Loucy (cell line): Measurements from ENCODE around the gene DNAH5.

ENCODE experiments used
- H2AFZ ChIP-seq: fragments of 200-600 bp; sonication (generic); 2 replicates; pipeline ENCODE4 v1.6.0; 2016; ENCODE audit warnings: antibody characterized with exemption, mild to moderate bottlenecking, low read length, moderate library complexity
- H3F3A ChIP-seq: fragments of 200-600 bp; 2 replicates; pipeline ENCODE4 v1.6.0; 2016; ENCODE audit warnings: antibody characterized with exemption, low read depth, mild to moderate bottlenecking
- H3K27me3 ChIP-seq: fragments of 200-600 bp; sonication (generic); 2 replicates; pipeline ENCODE4 v1.6.1; 2014; ENCODE audit warnings: low read length, mild to moderate bottlenecking; ENCODE audit not compliant: insufficient read depth, poor library complexity, severe bottlenecking
- H3K36me3 ChIP-seq: fragments of 200-600 bp; sonication (generic); 2 replicates; pipeline ENCODE4 v1.6.1; 2016; ENCODE audit warnings: low read length; ENCODE audit not compliant: insufficient read depth
- H3K4me1 ChIP-seq: fragments of 200-600 bp; sonication (generic); 2 replicates; pipeline ENCODE4 v1.5.1; 2014; ENCODE audit warnings: low read length, mild to moderate bottlenecking; ENCODE audit not compliant: insufficient read depth, poor library complexity, severe bottlenecking
- H3K4me2 ChIP-seq: fragments of 200-600 bp; sonication (generic); 2 replicates; pipeline ENCODE4 v1.6.0; 2014; ENCODE audit warnings: antibody characterized with exemption, low read length, low read depth, mild to moderate bottlenecking; ENCODE audit not compliant: poor library complexity, severe bottlenecking
- H3K4me3 ChIP-seq: fragments of 200-600 bp; sonication (generic); 2 replicates; pipeline ENCODE4 v1.5.1; 2014; ENCODE audit warnings: low read length, mild to moderate bottlenecking, mixed read lengths; ENCODE audit not compliant: poor library complexity, severe bottlenecking
- H3K79me2 ChIP-seq: fragments of 200-600 bp; sonication (generic); 2 replicates; pipeline ENCODE4 v1.6.1; 2014; ENCODE audit warnings: low read length; ENCODE audit not compliant: insufficient read depth
- H3K9ac ChIP-seq: fragments of 200-600 bp; sonication (generic); 2 replicates; pipeline ENCODE4 v1.6.0; 2014; ENCODE audit warnings: mild to moderate bottlenecking, low read depth, low read length, moderate library complexity; ENCODE audit not compliant: poor library complexity, severe bottlenecking
- H3K9me2 ChIP-seq: fragments of 200-600 bp; sonication (generic); replicated peaks from 2 replicates; pipeline ENCODE4 v1.6.1; 2016; ENCODE audit warnings: low read depth, low read length, mixed read lengths
- H3K9me3 ChIP-seq: fragments of 200-600 bp; sonication (generic); 2 replicates; pipeline ENCODE4 v1.6.1; 2014; ENCODE audit warnings: mild to moderate bottlenecking, antibody characterized with exemption, low read length, low read depth; ENCODE audit not compliant: insufficient read depth
- H4K20me1 ChIP-seq: fragments of 200-600 bp; sonication (generic); 2 replicates; pipeline ENCODE4 v1.6.0; 2014; ENCODE audit warnings: antibody characterized with exemption, low read length, mild to moderate bottlenecking; ENCODE audit not compliant: insufficient read depth, poor library complexity, severe bottlenecking
- CTCF ChIP-seq: fragments of 200-600 bp; sonication (generic); conservative IDR thresholded peaks from 2 replicates; pipeline ENCODE4 v1.5.1; 2014; ENCODE audit warnings: mild to moderate bottlenecking, antibody characterized with exemption, low read length
- EZH2phosphoT487 ChIP-seq: fragments of 200-600 bp; IDR thresholded peaks from 2 replicates; pipeline ENCODE4 v1.6.1; 2018; ENCODE audit warnings: antibody characterized with exemption, mild to moderate bottlenecking, moderate library complexity, borderline replicate concordance

The DNAH5 gene

GRCh38 chr5:13830536-13830935 lies 114.0 kb downstream of the DNAH5 start:
- Histone ChIP-seq H3K4me1 (no peaks in the 10 kb centered on the region), H3K79me2 (no peaks in the 10 kb centered on the region), H3K36me3 (no peaks in the 10 kb centered on the region), H2AFZ (no peak overlapping the region), H3K4me3 (no peak overlapping the region), H3K9me2 (no peaks in the 10 kb centered on the region), H3K9me3 (no peaks in the 10 kb centered on the region), H3K4me2 (no peak overlapping the region), H3K9ac (no peak overlapping the region), H3K27me3 (no peaks in the 10 kb centered on the region), H3F3A (no peaks in the 10 kb centered on the region), H4K20me1 (no peaks in the 10 kb centered on the region)
- TF ChIP-seq EZH2phosphoT487 (no peak), CTCF (no peak)

- no peak overlapping the region for H2AFZ ChIP-seq
- no peak overlapping the region for H3K4me2 ChIP-seq
- H3K27me3 ChIP-seq: no peaks in the 10 kb centered on the region
- no peaks in the 10 kb centered on the region for H3F3A ChIP-seq
- H3K36me3 ChIP-seq: no peaks in the 10 kb centered on the region
- H3K9me2 ChIP-seq: no peaks in the 10 kb centered on the region
- H3K4me3 ChIP-seq: no peak overlapping the region
- H3K9ac ChIP-seq: no peak overlapping the region
- no peak for TF ChIP-seq CTCF
- no peak for TF ChIP-seq EZH2phosphoT487
- no peaks in the 10 kb centered on the region for H3K9me3 ChIP-seq
- no peaks in the 10 kb centered on the region for H3K4me1 ChIP-seq
- no peaks in the 10 kb centered on the region for H4K20me1 ChIP-seq
- no peaks in the 10 kb centered on the region for H3K79me2 ChIP-seq
These were observed 123.1 kb downstream of the DNAH5 start for GRCh38 chr5:13821366-13821765.

- no peaks in the 10 kb centered on the region for H3F3A ChIP-seq
- H3K9ac ChIP-seq: no peak overlapping the region
- H3K4me2 ChIP-seq: no peak overlapping the region
- H3K9me3 ChIP-seq: no peaks in the 10 kb centered on the region
- no peaks in the 10 kb centered on the region for H3K79me2 ChIP-seq
- no peaks in the 10 kb centered on the region for H3K4me1 ChIP-seq
- H3K27me3 ChIP-seq: no peaks in the 10 kb centered on the region
- H4K20me1 ChIP-seq: no peaks in the 10 kb centered on the region
- no peak overlapping the region for H2AFZ ChIP-seq
- TF ChIP-seq CTCF (no peak), EZH2phosphoT487 (no peak)
- no peak overlapping the region for H3K4me3 ChIP-seq
- H3K36me3 ChIP-seq: no peaks in the 10 kb centered on the region
- 0 out of 2 replicates have a peak, but pooled peaks cover 3% of the 10 kb centered on the region for H3K9me2 ChIP-seq
These were observed 128.4 kb downstream of the DNAH5 start for GRCh38 chr5:13816126-13816525.
